SU-DHL-6 (cell line): Measurements from ENCODE around the gene NET1.

Experiments used
- CTCF ChIP-seq: fragments of 200-600 bp; sonication (generic); IDR thresholded peaks from one replicate; pipeline ENCODE4 v1.5.1; 2017; ENCODE audit warnings: antibody characterized with exemption, mild to moderate bottlenecking, low read length, moderate library complexity; ENCODE audit not compliant: insufficient read depth, poor library complexity, severe bottlenecking
- EZH2phosphoT487 ChIP-seq: fragments of 200-600 bp; sonication (generic), shearing (Covaris generic); conservative IDR thresholded peaks from 2 replicates; pipeline ENCODE4 v1.6.1; 2018; ENCODE audit warnings: mild to moderate bottlenecking, antibody characterized with exemption, low read length, moderate library complexity, mixed read lengths

GRCh38 chr10:5461203-5461588, 48.8 kb downstream of the NET1 start:
- TF ChIP-seq CTCF (no peak), EZH2phosphoT487 (no peak)
